ENCODE results near the gene MIPEP.
A peak's percentile ranks its signal among the peaks of the same experiment; 100 is the strongest.

Gene MIPEP

DNA sequence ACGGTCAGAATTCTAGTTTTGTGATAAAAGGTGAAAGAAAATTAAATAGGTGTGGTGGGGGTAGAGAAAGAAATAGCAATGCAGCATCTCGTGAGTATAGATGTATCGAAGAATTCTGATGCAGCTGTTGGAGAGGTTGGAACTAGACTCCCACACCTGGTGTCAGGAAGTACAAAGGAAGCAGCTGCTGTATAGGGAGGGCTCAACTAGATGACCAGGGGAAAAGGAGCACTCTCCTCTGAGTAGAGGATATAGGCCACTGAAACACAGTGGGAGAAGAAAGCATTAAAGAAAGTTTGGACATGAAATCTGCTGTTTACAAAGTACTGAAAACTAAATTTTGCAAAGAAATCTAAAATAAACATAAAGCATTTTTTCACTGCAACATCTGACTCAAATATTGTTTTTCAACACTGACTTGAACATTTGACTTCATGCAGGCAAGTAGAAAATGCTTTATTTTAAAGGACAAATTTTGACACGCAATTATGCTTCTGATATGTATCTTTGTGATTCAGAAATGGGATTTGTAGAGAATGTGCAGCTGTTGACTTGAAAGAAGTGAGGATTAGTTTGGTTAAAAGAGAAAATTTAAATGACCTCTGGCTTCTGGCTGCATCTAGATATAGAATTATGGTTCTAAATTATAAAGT lies 82.2 kb downstream of the MIPEP start:
- TF ChIP-seq, protein P1, sequence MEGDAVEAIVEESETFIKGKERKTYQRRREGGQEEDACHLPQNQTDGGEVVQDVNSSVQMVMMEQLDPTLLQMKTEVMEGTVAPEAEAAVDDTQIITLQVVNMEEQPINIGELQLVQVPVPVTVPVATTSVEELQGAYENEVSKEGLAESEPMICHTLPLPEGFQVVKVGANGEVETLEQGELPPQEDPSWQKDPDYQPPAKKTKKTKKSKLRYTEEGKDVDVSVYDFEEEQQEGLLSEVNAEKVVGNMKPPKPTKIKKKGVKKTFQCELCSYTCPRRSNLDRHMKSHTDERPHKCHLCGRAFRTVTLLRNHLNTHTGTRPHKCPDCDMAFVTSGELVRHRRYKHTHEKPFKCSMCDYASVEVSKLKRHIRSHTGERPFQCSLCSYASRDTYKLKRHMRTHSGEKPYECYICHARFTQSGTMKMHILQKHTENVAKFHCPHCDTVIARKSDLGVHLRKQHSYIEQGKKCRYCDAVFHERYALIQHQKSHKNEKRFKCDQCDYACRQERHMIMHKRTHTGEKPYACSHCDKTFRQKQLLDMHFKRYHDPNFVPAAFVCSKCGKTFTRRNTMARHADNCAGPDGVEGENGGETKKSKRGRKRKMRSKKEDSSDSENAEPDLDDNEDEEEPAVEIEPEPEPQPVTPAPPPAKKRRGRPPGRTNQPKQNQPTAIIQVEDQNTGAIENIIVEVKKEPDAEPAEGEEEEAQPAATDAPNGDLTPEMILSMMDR (IDR thresholded peaks at IDR 0.05), result no peak
- Histone ChIP-seq H3K4me3 (no peak overlapping the region), H3K27ac (no peak overlapping the region)
- no peak for DNase-seq (ENCODE audit: low spot score)

DNA sequence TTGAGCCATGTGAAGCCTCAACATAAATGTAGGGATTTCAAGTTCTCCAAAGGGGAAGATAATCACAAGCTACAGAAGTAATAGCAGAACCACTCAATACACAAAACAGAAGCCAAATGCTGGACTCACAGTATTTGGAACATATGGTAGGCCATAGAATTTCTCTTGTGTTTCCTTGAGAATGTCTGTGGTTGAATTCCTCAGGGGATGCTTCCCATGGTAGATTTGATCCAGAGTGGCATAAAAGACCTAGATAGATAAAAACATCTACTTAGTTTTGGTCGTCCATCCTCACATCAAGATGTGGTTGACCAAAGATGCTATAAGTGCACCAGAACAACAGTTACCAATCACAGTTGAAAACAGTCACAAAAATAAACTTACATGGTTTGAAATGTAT lies 83.4 kb downstream of the MIPEP start:
- TF ChIP-seq, protein P1 (IDR thresholded peaks at IDR 0.05), result no peak
- H3K4me3 ChIP-seq, result no peak overlapping the region
- DNase-seq (ENCODE audit: low spot score), result no peak
- H3K27ac ChIP-seq, result no peak overlapping the region

DNA sequence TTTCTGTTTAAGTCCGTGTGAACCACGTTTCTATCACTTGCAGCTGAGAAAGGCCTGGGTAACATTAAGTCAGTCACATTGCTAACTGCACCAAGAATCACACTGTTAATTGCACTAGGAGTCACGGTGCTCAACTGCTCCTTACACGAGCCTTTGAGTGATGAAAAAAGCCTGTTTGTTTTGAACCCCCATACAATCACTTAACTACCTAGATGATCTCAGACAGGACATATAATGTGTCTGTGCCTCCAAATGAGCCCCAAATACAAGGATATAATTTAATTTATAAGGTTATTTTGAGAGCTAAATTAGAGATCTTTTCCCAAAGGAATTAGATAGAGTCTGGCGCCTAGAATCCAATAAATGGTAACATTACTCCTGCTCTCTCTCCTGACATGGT lies 84.1 kb downstream of the MIPEP start:
- Histone ChIP-seq H3K4me3 (no peak overlapping the region), H3K27ac (no peak overlapping the region)
- DNase-seq (ENCODE audit: low spot score), result no peak
- TF ChIP-seq, protein P1 (IDR thresholded peaks at IDR 0.05), result no peak

DNA sequence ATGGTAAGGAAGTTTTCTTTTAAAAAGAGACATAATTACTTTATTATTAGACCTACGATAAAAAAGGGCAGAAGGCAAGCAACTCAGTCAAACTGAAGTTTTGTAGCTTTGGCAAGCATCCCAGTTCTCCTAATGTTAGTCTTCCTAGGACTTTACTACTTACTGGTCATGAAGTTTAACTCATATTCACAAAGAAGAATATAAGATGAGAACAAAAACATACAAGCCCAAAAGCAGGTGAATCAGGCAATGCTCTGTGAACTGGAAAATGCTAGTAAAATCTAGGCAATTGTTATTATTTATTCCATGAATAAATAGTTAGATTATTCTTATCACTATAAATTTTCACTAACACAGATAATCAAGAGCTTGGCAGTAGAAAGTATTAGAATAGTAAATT lies 85.0 kb downstream of the MIPEP start:
- TF ChIP-seq, protein P1 (IDR thresholded peaks at IDR 0.05), result no peak

DNA sequence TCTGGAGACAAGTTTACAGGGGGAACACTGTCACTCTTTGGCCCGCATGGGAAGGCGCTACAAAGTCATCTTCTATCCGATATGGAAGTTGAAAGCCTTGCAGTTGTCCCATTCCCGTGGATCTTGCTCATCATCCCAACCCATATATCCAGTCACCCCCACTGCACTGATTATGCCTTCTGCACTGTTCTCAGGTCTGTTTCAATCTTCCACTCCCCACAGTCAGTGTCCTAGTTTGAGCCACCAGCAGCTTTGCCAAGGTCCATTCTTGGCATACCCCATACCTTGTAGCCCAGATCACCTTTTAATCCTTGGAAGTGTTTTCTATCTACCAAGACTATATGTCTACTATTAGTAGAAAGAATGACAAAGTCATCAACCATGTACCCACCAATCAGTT lies 88.1 kb downstream of the MIPEP start:
- TF ChIP-seq, protein P1 (IDR thresholded peaks at IDR 0.05), result no peak
- no peak for DNase-seq (ENCODE audit: low spot score)

More for the DNA sequence above, 85.0 kb downstream of the MIPEP start:
- DNase-seq (ENCODE audit: low spot score), result no peak
- H3K27ac ChIP-seq, result no peak overlapping the region
- no peak overlapping the region for H3K4me3 ChIP-seq

DNA sequence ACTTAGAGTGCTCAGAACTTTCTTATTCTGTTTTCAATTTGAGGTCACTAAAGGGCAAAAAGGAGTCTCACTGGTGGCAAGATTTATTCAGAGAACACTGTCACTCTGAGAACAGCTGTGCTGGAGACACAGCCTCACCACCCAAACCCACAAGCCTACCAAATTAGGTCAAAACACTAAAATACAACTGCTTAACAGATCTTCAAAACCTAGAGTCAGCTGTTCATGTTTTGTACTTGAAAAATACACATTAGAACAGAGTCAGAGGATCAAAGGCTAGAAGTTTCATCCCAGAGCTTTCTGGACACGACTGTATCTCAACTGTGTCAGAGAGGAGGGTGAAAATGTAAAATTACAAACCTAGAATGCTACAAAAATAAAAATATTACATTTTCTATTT lies 89.3 kb downstream of the MIPEP start:
- TF ChIP-seq, protein P1 (IDR thresholded peaks at IDR 0.05), result no peak
- H3K4me3 ChIP-seq, result no peak overlapping the region
- DNase-seq (ENCODE audit: low spot score), result no peak
- peak overlapping the region; percentile 61 to 65 for H3K27ac ChIP-seq

More for the DNA sequence above, 88.1 kb downstream of the MIPEP start:
- Histone ChIP-seq H3K27ac (no peak overlapping the region), H3K4me3 (no peak overlapping the region)

DNA sequence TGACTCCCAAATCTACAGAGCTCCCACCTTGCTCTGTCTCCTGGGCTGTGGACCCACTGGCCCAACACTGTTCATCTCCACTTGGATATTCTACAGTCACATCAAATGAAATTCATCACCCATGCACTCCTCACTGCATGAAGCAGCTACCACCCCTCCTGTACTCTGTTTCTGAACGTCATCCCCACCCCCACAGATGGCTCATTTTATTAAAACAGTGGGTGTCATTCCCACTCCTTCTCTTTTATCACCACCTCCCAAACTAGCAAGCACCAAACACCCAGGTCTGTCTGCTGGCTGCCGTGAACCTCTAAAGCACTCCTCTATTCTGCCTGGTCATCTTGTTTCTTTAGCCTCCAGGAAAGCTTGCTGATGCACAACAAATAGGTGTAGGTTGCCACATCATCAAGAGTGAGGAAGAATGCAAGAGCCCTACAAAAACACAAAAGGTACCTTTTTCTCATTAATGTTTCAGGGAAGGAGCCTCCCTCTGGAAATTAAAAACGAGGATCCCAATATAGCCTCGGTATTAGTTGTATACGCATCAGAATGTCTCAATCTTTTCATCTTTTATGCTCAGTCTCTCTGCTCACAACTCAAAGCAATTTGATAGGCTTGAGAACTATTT lies 91.8 kb downstream of the MIPEP start:
- no peak for DNase-seq (ENCODE audit: low spot score)
- Histone ChIP-seq H3K27ac (no peak overlapping the region), H3K4me3 (no peak overlapping the region)
- TF ChIP-seq, protein P1 (IDR thresholded peaks at IDR 0.05), result no peak
